PC-9 (cell line): Measurements from ENCODE around the gene NCOA5. TPM values are rescaled to one million over a fixed set of nuclear protein-coding genes. Genes with fewer than 3 reads are reported as not detected.

Experiments used
- BruUV-seq: library from RNA; stranded (reverse); fragments of 400-500 nt; replicated peaks from 2 replicates; lab custom pipeline; 2021; lab: Mats Ljungman, UMichigan
- CTCF ChIA-PET: fragments of 300-600 bp; sonication (Branson Sonifier 250); formaldehyde crosslinking; loops from one replicate; lab custom pipeline; 2022; ENCODE audit warnings: antibody characterized with exemption; lab: Charles Lee
- POLR2A ChIA-PET: fragments of 300-600 bp; sonication (Branson Sonifier 250); formaldehyde crosslinking; loops from one replicate; lab custom pipeline; 2022; ENCODE audit warnings: antibody characterized with exemption; ENCODE audit not compliant: unreplicated experiment; lab: Charles Lee
- DNase-seq, 2 experiments: peaks; one replicate each; pipeline versions ENCODE4 v3.0.0 to v3.0.0-alpha.2; 2015 to 2022; ENCODE audit warnings: mixed read lengths in 1 of 2
- H2AFZ ChIP-seq: fragments of 200-600 bp; sonication (generic); 2 replicates; pipeline ENCODE4 v1.8.1; 2017; ENCODE audit warnings: antibody characterized with exemption
- H3F3A ChIP-seq: fragments of 200-600 bp; sonication (generic); 2 replicates; pipeline ENCODE4 v1.8.1; 2017; ENCODE audit warnings: antibody characterized with exemption, mild to moderate bottlenecking, low read depth; ENCODE audit not compliant: insufficient read depth
- H3K27ac ChIP-seq: fragments of 200-600 bp; sonication (generic); 2 replicates; pipeline ENCODE4 v1.6.1; 2016; ENCODE audit warnings: mixed run types
- H3K27me3 ChIP-seq: fragments of 200-600 bp; sonication (generic); 2 replicates; pipeline ENCODE4 v1.6.1; 2016; ENCODE audit warnings: low read depth, mixed run types; ENCODE audit not compliant: insufficient read depth
- H3K36me3 ChIP-seq: fragments of 200-600 bp; sonication (generic); 2 replicates; pipeline ENCODE4 v1.6.1; 2016; ENCODE audit warnings: low read depth, mixed run types
- H3K4me1 ChIP-seq: fragments of 200-600 bp; sonication (generic); replicated peaks from 2 replicates; pipeline ENCODE4 v1.6.1; 2016; ENCODE audit warnings: mixed run types; ENCODE audit not compliant: insufficient read depth
- H3K4me2 ChIP-seq: fragments of 200-600 bp; sonication (generic); 2 replicates; pipeline ENCODE4 v1.6.1; 2017; ENCODE audit warnings: mixed run types
- H3K4me3 ChIP-seq: fragments of 200-600 bp; sonication (generic); 2 replicates; pipeline ENCODE4 v1.6.1; 2016; ENCODE audit warnings: mixed run types
- H3K79me2 ChIP-seq: fragments of 200-600 bp; sonication (generic); 2 replicates; pipeline ENCODE4 v1.6.1; 2017; ENCODE audit warnings: low read depth, mixed run types
- H3K9me2 ChIP-seq: fragments of 200-600 bp; sonication (generic); 2 replicates; pipeline ENCODE4 v1.8.1; 2017; ENCODE audit warnings: mild to moderate bottlenecking; ENCODE audit not compliant: insufficient read depth
- H3K9me3 ChIP-seq: fragments of 200-600 bp; sonication (generic); 2 replicates; pipeline ENCODE4 v1.8.1; 2016; ENCODE audit warnings: low read depth; ENCODE audit not compliant: insufficient read depth
- H4K20me1 ChIP-seq: fragments of 200-600 bp; sonication (generic); 2 replicates; pipeline ENCODE4 v1.8.1; 2017; ENCODE audit not compliant: insufficient read depth
- EZH2 ChIP-seq: fragments of 200-600 bp; sonication (generic); IDR thresholded peaks from 2 replicates; pipeline ENCODE4 v1.8.0; 2017; ENCODE audit warnings: antibody characterized with exemption, low read depth
- intact Hi-C: fragments of 100-400 bp; cut with micrococcal nuclease; formaldehyde crosslinking; loops from one replicate; pipeline ENCODE4 v1.10.0; 2022; ENCODE audit not compliant: unreplicated experiment
- total RNA-seq: library from RNA; stranded (reverse); gene quantifications from 2 replicates; pipeline ENCODE4 v1.2.3, GENCODE V29; 2021
- TF ChIP-seq, protein P1 (sequence below): fragments of 200-600 bp; sonication (generic); conservative IDR thresholded peaks from 2 replicates; pipeline ENCODE4 v1.6.1; 2017; ENCODE audit warnings: mixed run types, antibody characterized with exemption, mild to moderate bottlenecking, moderate library complexity

NCOA5 gene
- total RNA-seq, 1 experiment from 2014 or later: 28.1 TPM

DNA sequence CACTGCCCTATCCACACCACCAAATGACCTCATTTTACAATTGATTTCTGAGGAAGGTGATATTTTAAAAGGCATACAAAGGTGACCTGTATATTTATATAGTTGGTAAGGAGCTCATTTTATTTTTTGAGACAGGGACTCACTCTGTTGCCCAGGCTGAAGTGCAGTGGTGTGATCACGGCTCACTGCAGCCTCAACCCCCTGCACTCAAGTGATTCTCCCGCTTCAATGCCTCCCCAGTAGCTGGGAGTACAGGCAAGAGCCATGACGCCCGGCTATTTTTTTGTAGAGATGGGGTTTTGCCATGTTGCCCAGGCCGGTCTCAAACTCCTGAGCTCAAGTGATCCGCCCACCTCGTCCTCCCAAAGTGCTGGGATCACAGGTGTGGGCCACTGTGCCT is 13.0 kb downstream of the NCOA5 start:
- no peak overlapping the region for H2AFZ ChIP-seq
- H3K9me2 ChIP-seq: no peaks in the 10 kb centered on the region
- peaks cover 26% of the 10 kb centered on the region for H3K79me2 ChIP-seq
- no peak overlapping the region for H3K4me2 ChIP-seq
- H3K27ac ChIP-seq: no peak overlapping the region
- no peak overlapping the region for H3K4me3 ChIP-seq
- no TSS peak for BruUV-seq
- H3F3A ChIP-seq: no peaks in the 10 kb centered on the region
- POLR2A ChIA-PET: interaction anchor here (0.6 kb wide), 1 partner anchor 228 kb away, joined by 3 read pairs; no protein-coding TSS in a partner anchor
- intact Hi-C loops: no loop called here
- no peaks in the 10 kb centered on the region for H3K27me3 ChIP-seq
- no peak for TF ChIP-seq EZH2
- TF ChIP-seq, protein P1, sequence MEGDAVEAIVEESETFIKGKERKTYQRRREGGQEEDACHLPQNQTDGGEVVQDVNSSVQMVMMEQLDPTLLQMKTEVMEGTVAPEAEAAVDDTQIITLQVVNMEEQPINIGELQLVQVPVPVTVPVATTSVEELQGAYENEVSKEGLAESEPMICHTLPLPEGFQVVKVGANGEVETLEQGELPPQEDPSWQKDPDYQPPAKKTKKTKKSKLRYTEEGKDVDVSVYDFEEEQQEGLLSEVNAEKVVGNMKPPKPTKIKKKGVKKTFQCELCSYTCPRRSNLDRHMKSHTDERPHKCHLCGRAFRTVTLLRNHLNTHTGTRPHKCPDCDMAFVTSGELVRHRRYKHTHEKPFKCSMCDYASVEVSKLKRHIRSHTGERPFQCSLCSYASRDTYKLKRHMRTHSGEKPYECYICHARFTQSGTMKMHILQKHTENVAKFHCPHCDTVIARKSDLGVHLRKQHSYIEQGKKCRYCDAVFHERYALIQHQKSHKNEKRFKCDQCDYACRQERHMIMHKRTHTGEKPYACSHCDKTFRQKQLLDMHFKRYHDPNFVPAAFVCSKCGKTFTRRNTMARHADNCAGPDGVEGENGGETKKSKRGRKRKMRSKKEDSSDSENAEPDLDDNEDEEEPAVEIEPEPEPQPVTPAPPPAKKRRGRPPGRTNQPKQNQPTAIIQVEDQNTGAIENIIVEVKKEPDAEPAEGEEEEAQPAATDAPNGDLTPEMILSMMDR: no peak
- CTCF ChIA-PET: interaction anchor here (0.6 kb wide), 1 partner anchor 473 kb away, joined by 3 read pairs; no protein-coding TSS in a partner anchor
- no peaks in the 10 kb centered on the region for H3K9me3 ChIP-seq
- peaks cover 9% of the 10 kb centered on the region; the same call in 1 of the 2 replicates for H3K36me3 ChIP-seq
- no peak for DNase-seq
- no peaks in the 10 kb centered on the region for H3K4me1 ChIP-seq
- peaks cover 53% of the 10 kb centered on the region for H4K20me1 ChIP-seq

DNA sequence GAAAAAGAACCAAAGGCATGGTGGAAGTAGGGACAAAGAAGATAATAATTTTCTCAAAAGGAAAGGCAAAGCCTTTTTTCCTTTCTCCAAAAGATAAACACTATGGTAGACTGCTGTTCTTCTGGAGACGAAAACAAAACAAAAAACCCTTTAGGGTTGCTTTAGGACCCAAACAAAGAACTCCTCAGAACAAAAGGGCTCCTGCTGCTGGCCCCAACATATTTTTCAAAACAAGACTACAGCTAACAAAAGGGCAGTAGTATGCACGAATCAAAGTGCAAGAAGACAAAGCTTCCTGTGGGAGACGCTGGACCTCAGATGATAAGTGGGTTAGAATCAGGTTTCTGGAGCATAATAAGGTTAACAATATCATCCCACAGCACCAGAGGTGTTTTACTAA is 15.8 kb downstream of the NCOA5 start:
- Histone ChIP-seq H3K4me3 (no peak overlapping the region), H3K27me3 (no peaks in the 10 kb centered on the region), H2AFZ (no peak overlapping the region), H4K20me1 (peaks cover 35% of the 10 kb centered on the region), H3K9me2 (no peaks in the 10 kb centered on the region), H3K9me3 (no peaks in the 10 kb centered on the region), H3K27ac (no peak overlapping the region), H3K4me2 (no peak overlapping the region), H3K36me3 (peaks cover 15% of the 10 kb centered on the region; the same call in 1 of the 2 replicates), H3F3A (no peaks in the 10 kb centered on the region), H3K79me2 (0 out of 2 replicates have a peak, but pooled peaks cover under 1% of the 10 kb centered on the region), H3K4me1 (no peaks in the 10 kb centered on the region)
- CTCF ChIA-PET: no interaction called here
- DNase-seq: no peak
- POLR2A ChIA-PET: no interaction called here
- no peak for TF ChIP-seq EZH2
- intact Hi-C loops: no loop called here
- no TSS peak for BruUV-seq

DNA sequence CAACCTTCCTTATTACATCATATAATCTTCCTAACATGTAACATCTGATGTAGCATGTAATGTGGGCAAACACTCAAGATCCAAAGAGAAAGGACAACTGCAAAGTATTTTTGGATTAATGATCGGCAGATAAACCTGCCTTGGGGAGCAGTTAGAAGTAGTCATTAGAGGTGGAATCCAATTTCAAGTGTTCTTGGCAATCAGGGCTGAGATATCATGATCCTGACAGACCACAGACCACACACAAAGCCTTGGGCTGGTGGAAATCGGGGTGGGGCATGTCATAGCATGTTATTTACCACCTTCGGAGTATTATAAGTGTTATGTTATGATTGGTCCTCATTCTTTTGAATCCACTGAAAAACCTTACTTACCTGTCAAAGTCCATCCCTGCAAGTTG is 16.3 kb downstream of the NCOA5 start:
- H3K9me3 ChIP-seq: no peaks in the 10 kb centered on the region
- H3K27ac ChIP-seq: no peak overlapping the region
- H3K27me3 ChIP-seq: no peaks in the 10 kb centered on the region
- H3K79me2 ChIP-seq: no peaks in the 10 kb centered on the region
- H2AFZ ChIP-seq: no peak overlapping the region
- ChIA-PET CTCF (no interaction called here), POLR2A (no interaction called here)
- no peak overlapping the region for H3K4me3 ChIP-seq
- BruUV-seq: no TSS peak
- intact Hi-C loops: no loop called here
- TF ChIP-seq EZH2: no peak
- TF ChIP-seq, protein P1: no peak
- H3K36me3 ChIP-seq: peaks cover 13% of the 10 kb centered on the region; the same call in 1 of the 2 replicates
- no peaks in the 10 kb centered on the region for H3K4me1 ChIP-seq
- H3F3A ChIP-seq: no peaks in the 10 kb centered on the region
- H3K4me2 ChIP-seq: no peak overlapping the region
- peak in 1 of 2 experiments; percentile 23 for DNase-seq
- no peaks in the 10 kb centered on the region for H3K9me2 ChIP-seq
- peaks cover 30% of the 10 kb centered on the region for H4K20me1 ChIP-seq

DNA sequence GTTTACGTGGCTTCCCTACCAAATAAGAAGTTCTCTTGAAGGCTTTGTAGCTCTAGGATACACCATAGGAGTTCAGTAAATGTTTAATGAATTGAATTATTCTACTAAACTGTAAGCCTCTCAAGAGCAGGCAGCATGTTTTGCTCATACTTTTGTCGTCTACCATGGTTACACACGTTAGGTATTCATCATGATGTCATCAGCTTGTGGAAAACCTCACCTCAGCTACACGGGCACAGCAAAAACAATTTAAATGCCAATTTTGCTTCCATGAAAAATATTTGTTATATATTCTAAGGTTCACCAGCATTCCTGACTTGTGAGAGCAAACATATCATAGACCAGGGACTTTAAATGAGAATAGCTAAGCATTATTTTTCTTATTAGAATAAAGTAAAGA is 16.7 kb downstream of the NCOA5 start:
- no peaks in the 10 kb centered on the region for H3K27me3 ChIP-seq
- H3F3A ChIP-seq: no peaks in the 10 kb centered on the region
- BruUV-seq: no TSS peak
- peak in 1 of 2 experiments; percentile 31 for DNase-seq
- intact Hi-C loops: no loop called here
- H3K79me2 ChIP-seq: no peaks in the 10 kb centered on the region
- no peak overlapping the region for H2AFZ ChIP-seq
- TF ChIP-seq, protein P1: no peak
- TF ChIP-seq EZH2: no peak
- ChIA-PET POLR2A (no interaction called here), CTCF (no interaction called here)
- H3K4me2 ChIP-seq: no peak overlapping the region
- H4K20me1 ChIP-seq: peaks cover 30% of the 10 kb centered on the region
- H3K4me1 ChIP-seq: no peaks in the 10 kb centered on the region
- no peak overlapping the region for H3K27ac ChIP-seq
- H3K36me3 ChIP-seq: peaks cover 13% of the 10 kb centered on the region
- no peak overlapping the region for H3K4me3 ChIP-seq
- no peaks in the 10 kb centered on the region for H3K9me3 ChIP-seq
- no peaks in the 10 kb centered on the region for H3K9me2 ChIP-seq
